GM23338 (cell line): ENCODE measurements around the gene MEF2A. TPM values are rescaled to one million over a fixed set of nuclear protein-coding genes. Genes with fewer than 3 reads are reported as not detected.
"Not testable (repeated sequence)": the region's sequence is repeated elsewhere in the genome, so short reads cannot be mapped to it uniquely, and the experiment has no call there.

Experiments used
- ATAC-seq: fragments of 200-7000 bp; cut with Tn5 transposase; 3 replicates; pipeline ENCODE4 v1.9.1; 2020
- DNase-seq: peaks from one replicate; pipeline ENCODE4 v3.0.0-alpha.2; 2015; ENCODE audit warnings: low spot score
- H2AFZ ChIP-seq: fragments of 200-600 bp; sonication (generic); 2 replicates; pipeline ENCODE4 v1.8.0; 2016; ENCODE audit warnings: antibody characterized with exemption, mild to moderate bottlenecking, moderate library complexity
- H3F3A ChIP-seq: fragments of 200-600 bp; sonication (generic); replicated peaks from 2 replicates; pipeline ENCODE4 v1.8.0; 2017; ENCODE audit warnings: antibody characterized with exemption, mixed run types, low read depth
- H3K27ac ChIP-seq: fragments of 200-600 bp; sonication (generic); 2 replicates; pipeline ENCODE4 v1.6.1; 2016; ENCODE audit warnings: low read depth
- H3K27me3 ChIP-seq: fragments of 200-600 bp; sonication (generic); 2 replicates; pipeline ENCODE4 v1.8.0; 2016; ENCODE audit warnings: mild to moderate bottlenecking, mixed run types, moderate library complexity; ENCODE audit not compliant: insufficient read depth
- H3K36me3 ChIP-seq: fragments of 200-600 bp; sonication (generic); 2 replicates; pipeline ENCODE4 v1.8.0; 2016; ENCODE audit warnings: mild to moderate bottlenecking; ENCODE audit not compliant: insufficient read depth
- H3K4me1 ChIP-seq: fragments of 200-600 bp; sonication (generic); 2 replicates; pipeline ENCODE4 v1.8.0; 2016; ENCODE audit warnings: mild to moderate bottlenecking, moderate library complexity; ENCODE audit not compliant: insufficient read depth
- H3K4me2 ChIP-seq: fragments of 200-600 bp; sonication (generic); 2 replicates; pipeline ENCODE4 v1.7.1; 2017; ENCODE audit warnings: mixed run types
- H3K4me3 ChIP-seq: fragments of 200-600 bp; sonication (generic); 2 replicates; pipeline ENCODE4 v1.6.1; 2016; ENCODE audit warnings: mixed run types
- H3K79me2 ChIP-seq: fragments of 200-600 bp; sonication (generic); replicated peaks from 2 replicates; pipeline ENCODE4 v1.8.0; 2017; ENCODE audit warnings: mild to moderate bottlenecking; ENCODE audit not compliant: insufficient read depth
- H3K9me2 ChIP-seq: fragments of 200-600 bp; sonication (generic); 2 replicates; pipeline ENCODE4 v1.8.0; 2017; ENCODE audit not compliant: insufficient read depth
- H4K20me1 ChIP-seq: fragments of 200-600 bp; sonication (generic); replicated peaks from 2 replicates; pipeline ENCODE4 v1.8.0; 2017; ENCODE audit warnings: mild to moderate bottlenecking; ENCODE audit not compliant: insufficient read depth
- H3K27ac Mint-ChIP-seq: 2 replicates; pipeline ENCODE4 v1.8.0; 2020; ENCODE audit warnings: inconsistent platforms, mild to moderate bottlenecking, moderate library complexity, mixed read lengths
- H3K27me3 Mint-ChIP-seq: 3 replicates; pipeline ENCODE4 v1.8.0; 2022; ENCODE audit warnings: low read depth, mild to moderate bottlenecking, moderate library complexity, mixed read lengths, inconsistent platforms; ENCODE audit not compliant: insufficient read depth, poor library complexity
- H3K36me3 Mint-ChIP-seq: 3 replicates; pipeline ENCODE4 v1.8.0; 2021; ENCODE audit warnings: low read depth, mild to moderate bottlenecking, inconsistent platforms, moderate library complexity, mixed read lengths
- H3K4me1 Mint-ChIP-seq: 3 replicates; pipeline ENCODE4 v1.8.0; 2020; ENCODE audit warnings: mild to moderate bottlenecking, inconsistent platforms, mixed read lengths
- H3K4me3 Mint-ChIP-seq: 3 replicates; pipeline ENCODE4 v1.8.0; 2021; ENCODE audit warnings: moderate library complexity, mild to moderate bottlenecking, inconsistent platforms, mixed read lengths
- H3K9me3 Mint-ChIP-seq: 3 replicates; pipeline ENCODE4 v1.8.0; 2020; ENCODE audit warnings: moderate library complexity, mild to moderate bottlenecking, inconsistent platforms, mixed read lengths
- CREB1 ChIP-seq: fragments of 250-450 bp; sonication (Bioruptor Pico); IDR thresholded peaks from 2 replicates; pipeline ENCODE4 v1.5.0; 2020; ENCODE audit warnings: low read depth, mild to moderate bottlenecking, moderate library complexity
- CTCF ChIP-seq, 2 experiments: fragments of 200-600 bp in 1 of 2; sonication (generic) in 1 of 2; conservative IDR thresholded peaks; 2 replicates each; pipeline versions ENCODE4 v1.5.1 to v1.6.1; 2016 to 2017; ENCODE audit warnings: antibody characterized with exemption in 2 of 2, low read depth in 2 of 2, mild to moderate bottlenecking in 2 of 2, moderate library complexity in 1 of 2
- ETS1 ChIP-seq: IDR thresholded peaks from 2 replicates; pipeline ENCODE4 v1.6.1; 2016; ENCODE audit warnings: antibody characterized with exemption
- EZH2 ChIP-seq: fragments of 200-600 bp; sonication (generic); IDR thresholded peaks from one replicate; pipeline ENCODE4 v1.8.0; 2017; ENCODE audit warnings: antibody characterized with exemption, mild to moderate bottlenecking, low read depth; ENCODE audit not compliant: unreplicated experiment
- EZH2phosphoT487 ChIP-seq: fragments of 200-600 bp; sonication (generic); IDR thresholded peaks from one replicate; pipeline ENCODE4 v1.8.1; 2018; ENCODE audit warnings: antibody characterized with exemption; ENCODE audit not compliant: unreplicated experiment
- NANOG ChIP-seq: IDR thresholded peaks from 2 replicates; pipeline ENCODE4 v1.6.1; 2016; ENCODE audit warnings: antibody characterized with exemption, borderline replicate concordance
- STAT1 ChIP-seq: IDR thresholded peaks from one replicate; pipeline ENCODE4 v1.6.1; 2016; ENCODE audit warnings: antibody characterized with exemption; ENCODE audit not compliant: unreplicated experiment
- ZNF462 ChIP-seq: fragments of 250-450 bp; sonication (Bioruptor Pico); IDR thresholded peaks from 2 replicates; pipeline ENCODE4 v1.5.0; 2020; ENCODE audit warnings: mild to moderate bottlenecking, moderate library complexity
- polyA plus RNA-seq: library from polyadenylated mRNA; unstranded; fragments of >200 nt; fragmentation: Nextera tagmentation; extraction: Ambion mirVana; gene quantifications from 2 replicates; pipeline ENCODE4 v1.2.1, GENCODE V29; 2016
- total RNA-seq: library from RNA; depleted of rRNA; stranded (reverse); fragments of >200 nt; shearing (Covaris generic); gene quantifications from 2 replicates; pipeline ENCODE4 v1.2.3, GENCODE V29; 2014

MEF2A gene
- total and polyA plus RNA-seq, 2 experiments from 2014 or later: 20.3 to 42.3 TPM

GRCh38 chr15:99518191-99518590 is 47.6 kb upstream of the MEF2A start (continued):
- TF ChIP-seq ZNF462 (CRISPR knock-in tag) (no peak), CREB1 (no peak), STAT1 (no peak), CTCF (conservative IDR thresholded peaks at IDR 0.05; ENCODE audit: low read depth in 2 of 2) (no peak), EZH2 (no peak), NANOG (no peak), EZH2phosphoT487 (no peak), ETS1 (no peak)

- not testable (repeated sequence) for ATAC-seq, H4K20me1 ChIP-seq, DNase-seq, H2AFZ ChIP-seq, H3F3A ChIP-seq, H3K4me2 ChIP-seq, H3K4me3 ChIP-seq, H3K27ac ChIP-seq, H3K27ac Mint-ChIP-seq, H3K9me3 Mint-ChIP-seq, H3K4me1 Mint-ChIP-seq, H3K27me3 Mint-ChIP-seq, H3K27me3 ChIP-seq, H3K4me1 ChIP-seq, H3K9me2 ChIP-seq, H3K36me3 ChIP-seq, H3K4me3 Mint-ChIP-seq, H3K79me2 ChIP-seq, H3K36me3 Mint-ChIP-seq
Measured at GRCh38 chr15:99519366-99519765, 46.4 kb upstream of the MEF2A start.
